Uterus (tissue), 4 donors: Measurements from ENCODE around the gene POU3F2. TPM values are rescaled to one million over a fixed set of nuclear protein-coding genes. Genes with fewer than 3 reads are reported as not detected.

Source experiments
- DNase-seq, 2 donors: peaks; one replicate each; pipeline ENCODE4 v3.0.0-alpha.2; 2019 to 2020
- H3K27ac ChIP-seq, 2 donors: fragments of 200-600 bp; sonication (generic); 1 replicate in 1 of 2; 2 replicates in 1 of 2; pipeline ENCODE4 v1.5.1; 2016 to 2018
- H3K27me3 ChIP-seq, 2 donors: fragments of 200-600 bp; sonication (generic); one replicate each; pipeline ENCODE4 v1.5.1; 2018 to 2019; ENCODE audit warnings: control low read depth in 1 of 2
- H3K36me3 ChIP-seq, 2 donors: fragments of 200-600 bp; sonication (generic); one replicate each; pipeline ENCODE4 v1.5.1; 2019; ENCODE audit warnings: control low read depth in 1 of 2
- H3K4me1 ChIP-seq, 2 donors: fragments of 200-600 bp; sonication (generic); one replicate each; pipeline ENCODE4 v1.5.1; 2018 to 2019; ENCODE audit warnings: control low read depth in 1 of 2
- H3K4me3 ChIP-seq, 2 donors: fragments of 200-600 bp; sonication (generic); 1 replicate in 1 of 2; 2 replicates in 1 of 2; pipeline ENCODE4 v1.5.1; 2018 to 2019; ENCODE audit warnings: mild to moderate bottlenecking in 1 of 2
- H3K9me3 ChIP-seq, 2 donors: fragments of 200-600 bp; sonication (generic); one replicate each; pipeline ENCODE4 v1.5.1; 2019; ENCODE audit warnings: control low read depth in 1 of 2
- CTCF ChIP-seq, 4 experiments: fragments of 200-600 bp in 2 of 4; fragments of 450-650 bp in 2 of 4; sonication (generic) in 2 of 4; IDR thresholded peaks; one replicate each; pipeline ENCODE4 v1.5.1; 2016 to 2019; ENCODE audit warnings: antibody characterized with exemption in 4 of 4, mild to moderate bottlenecking in 2 of 4, moderate library complexity in 1 of 4
- POLR2A ChIP-seq, 2 donors: fragments of 450-650 bp; IDR thresholded peaks; one replicate each; pipeline ENCODE4 v1.6.1; 2016; ENCODE audit warnings: antibody characterized with exemption in 2 of 2, mild to moderate bottlenecking in 1 of 2, moderate library complexity in 1 of 2
- intact Hi-C: fragments of 100-400 bp; cut with DNase I; formaldehyde crosslinking; loops from one replicate; pipeline ENCODE4 v1.15.1; 2023; ENCODE audit warnings: low total_unique reads
- total RNA-seq, 4 donors: library from RNA; depleted of rRNA in 3 of 4; stranded (reverse); fragments of >200 nt in 3 of 4; gene quantifications; one replicate each; pipeline versions ENCODE4 v1.1.0 to v1.2.4, GENCODE V29; 2014 to 2023
- donor health status: DM: yes; HTN: yes; CAD: no.

The POU3F2 gene
- total RNA-seq, 4 donors from 2014 or later, result not detected

GRCh38 chr6:98877250-98877649, 42.9 kb downstream of the POU3F2 start:
- Histone ChIP-seq H3K27me3 (no peaks in the 10 kb centered on the region), H3K27ac (no peak overlapping the region), H3K9me3 (no peaks in the 10 kb centered on the region), H3K36me3 (no peaks in the 10 kb centered on the region), H3K4me1 (no peaks in the 10 kb centered on the region), H3K4me3 (no peak overlapping the region)
- DNase-seq, result no peak
- intact Hi-C loops, result no loop called here
- no peak for TF ChIP-seq POLR2A (IDR thresholded peaks at IDR 0.05)
- TF ChIP-seq CTCF (IDR thresholded peaks at IDR 0.05), result no peak

GRCh38 chr6:98880486-98880885, 46.1 kb downstream of the POU3F2 start:
- Histone ChIP-seq H3K4me3 (no peak overlapping the region), H3K27ac (no peak overlapping the region), H3K27me3 (no peaks in the 10 kb centered on the region), H3K4me1 (no peaks in the 10 kb centered on the region), H3K9me3 (no peaks in the 10 kb centered on the region), H3K36me3 (no peaks in the 10 kb centered on the region)
- intact Hi-C loops, result no loop called here
- DNase-seq, result no peak
- TF ChIP-seq CTCF (IDR thresholded peaks at IDR 0.05) (no peak), POLR2A (IDR thresholded peaks at IDR 0.05) (no peak)

- Histone ChIP-seq H3K36me3 (no peaks in the 10 kb centered on the region), H3K27ac (no peak overlapping the region), H3K27me3 (no peaks in the 10 kb centered on the region), H3K4me1 (no peaks in the 10 kb centered on the region), H3K4me3 (no peak overlapping the region), H3K9me3 (no peaks in the 10 kb centered on the region)
- no peak for DNase-seq
- TF ChIP-seq CTCF (IDR thresholded peaks at IDR 0.05) (no peak), POLR2A (IDR thresholded peaks at IDR 0.05) (no peak)
- intact Hi-C loops, result no loop called here
Observed at GRCh38 chr6:98885330-98885729, 51.0 kb downstream of the POU3F2 start.

GRCh38 chr6:98887650-98888049, 53.3 kb downstream of the POU3F2 start:
- H3K27me3 ChIP-seq, result no peaks in the 10 kb centered on the region
- intact Hi-C loops, result no loop called here
- H3K4me1 ChIP-seq, result no peaks in the 10 kb centered on the region
- TF ChIP-seq CTCF (IDR thresholded peaks at IDR 0.05) (no peak), POLR2A (IDR thresholded peaks at IDR 0.05) (no peak)
- H3K9me3 ChIP-seq, result no peaks in the 10 kb centered on the region
- no peak overlapping the region for H3K4me3 ChIP-seq
- H3K27ac ChIP-seq, result no peak overlapping the region
- no peaks in the 10 kb centered on the region for H3K36me3 ChIP-seq
- DNase-seq, result no peak

Other genes with a start within 250 kb of the POU3F2 start
- gene FBXL4, start 113.4 kb downstream of the POU3F2 start, total RNA-seq, result 10 to 100 TPM; 16.7 to 40.9 (median 35.8) TPM